Embryonic facial prominence (tissue), 1 donor: ENCODE data around the gene SFXN4.
"Not testable (repeated sequence)": the region's sequence is repeated elsewhere in the genome, so short reads cannot be mapped to it uniquely, and the experiment has no call there.

ENCODE experiments used
- DNase-seq: peaks from one replicate; pipeline ENCODE4 v3.0.0-alpha.2; 2016; ENCODE audit errors: extremely low spot score

Gene SFXN4

GRCh38 chr10:119190954-119191785 lies 25.7 kb upstream of the SFXN4 start:
- no peak for DNase-seq

GRCh38 chr10:119190353-119190752 lies 24.8 kb upstream of the SFXN4 start:
- DNase-seq, result no peak

GRCh38 chr10:119189811-119190282 lies 24.3 kb upstream of the SFXN4 start:
- DNase-seq, result no peak

- no peak for DNase-seq
Observed at GRCh38 chr10:119183664-119184412, 18.3 kb upstream of the SFXN4 start.

- not testable (repeated sequence) for DNase-seq
Observed at GRCh38 chr10:119180850-119181400, 15.4 kb upstream of the SFXN4 start.

- DNase-seq, result peak; percentile 83
Observed at GRCh38 chr10:119178372-119179119, 13.0 kb upstream of the SFXN4 start, which contains the start of gene PRDX3. Gene PRDX3 (minus strand): TSS chr10:119178812. CDS start chr10:119178790, 22 bp downstream.

- no peak for DNase-seq
Observed at GRCh38 chr10:119177708-119178371, 12.3 kb upstream of the SFXN4 start.

- no peak for DNase-seq
Observed at GRCh38 chr10:119176166-119176565, 10.7 kb upstream of the SFXN4 start.

GRCh38 chr10:119174109-119174508 lies 8.6 kb upstream of the SFXN4 start:
- no peak for DNase-seq

- no peak for DNase-seq
Observed at GRCh38 chr10:119167041-119167440, 1.5 kb upstream of the SFXN4 start.

- DNase-seq, result no peak
Observed at GRCh38 chr10:119166564-119166963, 1.1 kb upstream of the SFXN4 start.

- no peak for DNase-seq
Observed at GRCh38 chr10:119166118-119166500, 595 bp upstream of the SFXN4 start.

- DNase-seq, result no peak
Observed at GRCh38 chr10:119162452-119163092, 2.9 kb downstream of the SFXN4 start.

GRCh38 chr10:119161680-119162451 lies 3.6 kb downstream of the SFXN4 start:
- DNase-seq, result no peak

GRCh38 chr10:119159332-119159731 lies 6.2 kb downstream of the SFXN4 start:
- DNase-seq, result no peak

GRCh38 chr10:119153661-119154060 lies 11.9 kb downstream of the SFXN4 start:
- DNase-seq, result no peak

GRCh38 chr10:119153041-119153440 lies 12.5 kb downstream of the SFXN4 start:
- no peak for DNase-seq

- not testable (repeated sequence) for DNase-seq
Observed at GRCh38 chr10:119151601-119152000, 13.9 kb downstream of the SFXN4 start.

- no peak for DNase-seq
Observed at GRCh38 chr10:119149729-119150128, 15.8 kb downstream of the SFXN4 start.

GRCh38 chr10:119149157-119149556 lies 16.4 kb downstream of the SFXN4 start:
- DNase-seq, result no peak
